Astrocyte of the spinal cord (primary cell): ENCODE results near the gene PRR23C.

Source experiments
- DNase-seq: peaks from one replicate; pipeline ENCODE4 v3.0.0; 2011; ENCODE audit warnings: low read depth, low spot score
- H3K4me3 ChIP-seq: 2 replicates; pipeline ENCODE4 v1.5.1; 2011; ENCODE audit warnings: low read depth, mild to moderate bottlenecking, low read length, moderate library complexity
- CTCF ChIP-seq: IDR thresholded peaks from 2 replicates; pipeline ENCODE4 v1.5.1; 2012; ENCODE audit warnings: low read depth, mild to moderate bottlenecking, low read length, inconsistent platforms
- in situ Hi-C: cut with HindIII; loops from 2 replicates; pipeline ENCODE4 v1.10.0; 2017; ENCODE audit warnings: low sequenced_read_pairs

PRR23C gene

GRCh38 chr3:138995706-138996105, 49.0 kb downstream of the PRR23C start:
- TF ChIP-seq CTCF = no peak
- in situ Hi-C loops = no loop called here
- H3K4me3 ChIP-seq = no peak overlapping the region
- DNase-seq = no peak
